ENCODE measurements around the gene SYT2. TPM values are rescaled to one million over a fixed set of nuclear protein-coding genes. Genes with fewer than 3 reads are reported as not detected.

The SYT2 gene
- total RNA-seq, 1 experiment from 2014 or later, result not detected

- peaks cover 68% of the 10 kb centered on the region for H3K27me3 ChIP-seq (ENCODE audit: insufficient read depth, low read length)
- H3K9ac ChIP-seq (ENCODE audit: low read length), result no peak overlapping the region
- H3K79me2 ChIP-seq (ENCODE audit: insufficient read depth, low read length), result no peaks in the 10 kb centered on the region
- intact Hi-C loops (cut with micrococcal nuclease), result loop anchor here (10.0 kb wide), 1 partner anchor 205 kb away; no protein-coding TSS in a partner anchor
- no peaks in the 10 kb centered on the region for H3K9me3 ChIP-seq (ENCODE audit: control insufficient read depth in 1 of 2, insufficient read depth in 1 of 2, low read depth in 1 of 2, low read length in 2 of 2)
- TF ChIP-seq TCF7L2 (IDR thresholded peaks at IDR 0.05; ENCODE audit: borderline replicate concordance, extremely low read depth, insufficient read depth, insufficient read length) (no peak), EZH2 (IDR thresholded peaks at IDR 0.05) (no peak)
- no peaks in the 10 kb centered on the region for H4K20me1 ChIP-seq (ENCODE audit: insufficient read depth)
- H3K4me2 ChIP-seq (ENCODE audit: low read length), result no peak overlapping the region
- DNase-seq (ENCODE audit: low read depth, low spot score), result no peak
- ChIA-PET RAD21 (ENCODE audit: low non-redundant PET in 1 of 2, low total read pairs in 2 of 2, uncharacterized antibody in 2 of 2, unreplicated experiment in 2 of 2) (interaction anchor here in 1 of 2 experiments (0.6 kb wide), 1 partner anchor 287 kb away, joined by 3 read pairs; no protein-coding TSS in a partner anchor), POLR2A (no interaction called here), CTCF (no interaction called here)
- H3K27ac ChIP-seq (ENCODE audit: low read depth, low read length), result no peak overlapping the region
- no TSS peak for BruUV-seq (replicated peaks)
- no peaks in the 10 kb centered on the region for H3K4me1 ChIP-seq (ENCODE audit: control insufficient read depth in 1 of 2, insufficient read depth in 2 of 2, low read length in 2 of 2)
- no peaks in the 10 kb centered on the region for H3K36me3 ChIP-seq (ENCODE audit: control insufficient read depth in 1 of 2, insufficient read depth in 2 of 2, low read length in 2 of 2)
- H3K9me2 ChIP-seq (ENCODE audit: insufficient read depth), result no peaks in the 10 kb centered on the region
- no peak for ATAC-seq
- no peak overlapping the region for H3K4me3 ChIP-seq (replicated peaks in 1 of 2; ENCODE audit: low read depth in 1 of 2, low read length in 2 of 2)
- H2AFZ ChIP-seq (ENCODE audit: low read depth, low read length, poor library complexity, severe bottlenecking), result no peak overlapping the region
Observed at GRCh38 chr1:202709276-202710041, 795 bp downstream of the SYT2 start.

GRCh38 chr1:202708456-202709275 lies 1.6 kb downstream of the SYT2 start:
- CTCF ChIA-PET, result no interaction called here
- RAD21 ChIA-PET (ENCODE audit: low non-redundant PET in 1 of 2, low total read pairs in 2 of 2, uncharacterized antibody in 2 of 2, unreplicated experiment in 2 of 2), result interaction anchor here in 1 of 2 experiments (0.6 kb wide), 1 partner anchor 288 kb away, joined by 3 read pairs; no protein-coding TSS in a partner anchor
- no TSS peak for BruUV-seq (replicated peaks)
- H3K27me3 ChIP-seq (ENCODE audit: insufficient read depth, low read length), result peaks cover 76% of the 10 kb centered on the region
- H3K9me2 ChIP-seq (ENCODE audit: insufficient read depth), result no peaks in the 10 kb centered on the region
- no peak overlapping the region for H3K27ac ChIP-seq (ENCODE audit: low read depth, low read length)
- H3K9ac ChIP-seq (ENCODE audit: low read length), result no peak overlapping the region
- no peaks in the 10 kb centered on the region for H3K79me2 ChIP-seq (ENCODE audit: insufficient read depth, low read length)
- H3K36me3 ChIP-seq (ENCODE audit: control insufficient read depth in 1 of 2, insufficient read depth in 2 of 2, low read length in 2 of 2), result no peaks in the 10 kb centered on the region
- no peak for ATAC-seq
- H2AFZ ChIP-seq (ENCODE audit: low read depth, low read length, poor library complexity, severe bottlenecking), result no peak overlapping the region
- no peaks in the 10 kb centered on the region for H3K9me3 ChIP-seq (ENCODE audit: control insufficient read depth in 1 of 2, insufficient read depth in 1 of 2, low read depth in 1 of 2, low read length in 2 of 2)
- POLR2A ChIA-PET, result no interaction called here
- H3K4me3 ChIP-seq (replicated peaks in 1 of 2; ENCODE audit: low read depth in 1 of 2, low read length in 2 of 2), result no peak overlapping the region
- DNase-seq (ENCODE audit: low read depth, low spot score), result no peak
- intact Hi-C loops (cut with micrococcal nuclease), result no loop called here
- TF ChIP-seq ZNF274 (IDR thresholded peaks at IDR 0.05; ENCODE audit: low read depth, low read length) (no peak), CBX3 (IDR thresholded peaks at IDR 0.05; ENCODE audit: low read depth) (no peak)
- H3K4me1 ChIP-seq (ENCODE audit: control insufficient read depth in 1 of 2, insufficient read depth in 2 of 2, low read length in 2 of 2), result no peaks in the 10 kb centered on the region
- H4K20me1 ChIP-seq (ENCODE audit: insufficient read depth), result no peaks in the 10 kb centered on the region
- H3K4me2 ChIP-seq (ENCODE audit: low read length), result no peak overlapping the region
